GM19452 (cell line): ENCODE measurements around the gene SARS1.

Source experiments
- ATAC-seq: cut with Tn5 transposase; IDR thresholded peaks from one replicate; pipeline ENCODE4 v1.9.1; 2021; ENCODE audit not compliant: unreplicated experiment

The SARS1 gene

DNA sequence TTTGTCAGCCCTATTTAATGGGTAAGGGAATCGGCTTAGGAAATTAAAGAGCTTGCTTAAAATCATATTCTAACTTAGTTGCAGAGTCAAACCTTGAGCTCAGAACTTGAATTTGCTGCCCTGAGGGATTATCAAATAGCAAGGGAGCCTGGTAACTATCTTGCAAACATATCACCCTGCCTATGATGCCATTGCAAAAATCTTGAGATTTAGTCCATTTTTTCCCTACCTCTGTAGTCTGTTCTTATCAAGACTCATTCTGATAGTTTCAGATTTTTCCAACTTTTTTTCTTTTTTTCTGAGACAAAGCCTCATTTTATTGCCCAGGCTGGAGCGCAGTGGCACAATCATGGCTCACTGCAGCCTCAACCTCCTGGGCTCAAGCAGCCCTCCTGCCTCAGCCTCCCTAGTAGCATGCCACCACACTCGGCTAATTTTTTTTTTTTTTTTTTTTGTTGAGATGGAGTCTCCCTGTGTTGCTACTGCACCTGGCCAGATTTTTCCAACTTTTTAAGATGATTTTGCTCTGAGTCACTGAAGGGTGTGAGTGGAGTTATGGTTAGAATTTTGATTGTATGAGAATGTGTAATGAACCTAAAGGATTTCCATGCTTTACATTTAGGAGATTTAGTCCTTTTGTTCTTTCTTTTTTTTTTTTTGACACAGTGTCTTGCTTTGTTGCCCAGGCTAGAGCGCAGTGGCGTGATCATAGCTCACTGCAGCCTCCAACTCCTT is 12.2 kb downstream of the SARS1 start:
- ATAC-seq = no peak

DNA sequence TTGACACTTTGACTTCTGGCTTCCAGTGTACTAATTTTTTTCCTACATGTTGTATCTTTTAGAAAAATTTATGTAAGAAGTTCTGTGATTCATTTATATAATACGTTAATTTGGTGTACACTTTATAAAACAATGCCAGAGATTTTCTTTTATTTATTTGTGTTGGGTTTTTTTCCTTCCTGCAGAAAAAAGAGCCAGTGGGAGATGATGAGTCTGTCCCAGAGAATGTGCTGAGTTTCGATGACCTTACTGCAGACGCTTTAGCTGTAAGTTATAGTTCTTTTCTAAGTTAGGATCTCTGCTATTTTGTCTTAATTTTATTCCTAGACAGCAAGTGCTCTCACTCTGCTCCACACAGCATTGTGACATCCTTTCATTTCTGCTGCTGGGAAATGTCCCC is 14.4 kb downstream of the SARS1 start:
- ATAC-seq = no peak

DNA sequence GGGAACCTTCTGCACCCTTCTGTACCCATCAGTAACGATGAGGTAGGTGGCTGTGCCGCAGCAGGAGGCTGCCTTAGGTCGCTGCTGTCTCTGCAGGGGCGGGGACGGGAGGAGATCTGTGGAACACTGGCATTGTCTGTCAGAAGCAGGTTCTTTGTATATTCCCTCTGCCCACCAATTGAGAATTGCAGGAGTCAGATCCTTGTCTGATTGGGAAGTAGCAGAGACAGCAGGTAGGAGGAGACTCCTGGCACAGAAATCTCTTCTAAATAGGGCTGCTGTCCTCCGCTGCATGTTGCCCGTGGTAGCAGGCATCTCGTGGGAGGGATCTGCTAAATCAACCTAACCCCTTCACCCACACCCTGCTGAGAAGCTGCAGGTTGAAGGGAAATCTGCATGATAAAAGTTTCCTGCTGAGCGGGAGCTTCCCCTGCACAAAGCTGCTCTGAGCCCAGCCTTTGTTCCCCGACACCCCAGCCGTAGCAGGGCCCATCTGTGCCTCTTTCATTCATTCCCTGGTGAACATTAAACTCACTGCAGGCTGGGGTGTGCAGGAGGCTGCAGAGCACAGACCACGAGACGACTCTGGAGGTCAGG is 15.9 kb downstream of the SARS1 start:
- ATAC-seq = no peak

DNA sequence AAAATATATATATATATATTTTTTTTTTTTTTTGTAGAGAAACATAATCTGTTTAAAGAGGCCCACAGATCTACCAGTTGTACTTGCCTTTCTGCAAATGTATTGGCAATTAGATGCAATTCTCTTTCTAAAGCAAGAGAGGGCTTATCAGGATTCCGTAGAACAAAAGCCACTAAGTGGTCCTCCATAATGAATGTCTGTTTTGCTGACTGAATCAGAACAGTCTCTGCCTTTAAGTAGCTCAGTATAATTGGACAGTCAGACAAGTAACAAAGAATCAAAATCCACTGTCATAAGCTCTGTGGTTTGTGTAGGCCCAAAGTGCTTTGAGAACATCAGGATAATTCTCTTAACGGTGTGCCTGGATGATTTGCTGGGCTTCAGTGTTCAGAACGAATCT is 17.3 kb downstream of the SARS1 start:
- no peak for ATAC-seq

DNA sequence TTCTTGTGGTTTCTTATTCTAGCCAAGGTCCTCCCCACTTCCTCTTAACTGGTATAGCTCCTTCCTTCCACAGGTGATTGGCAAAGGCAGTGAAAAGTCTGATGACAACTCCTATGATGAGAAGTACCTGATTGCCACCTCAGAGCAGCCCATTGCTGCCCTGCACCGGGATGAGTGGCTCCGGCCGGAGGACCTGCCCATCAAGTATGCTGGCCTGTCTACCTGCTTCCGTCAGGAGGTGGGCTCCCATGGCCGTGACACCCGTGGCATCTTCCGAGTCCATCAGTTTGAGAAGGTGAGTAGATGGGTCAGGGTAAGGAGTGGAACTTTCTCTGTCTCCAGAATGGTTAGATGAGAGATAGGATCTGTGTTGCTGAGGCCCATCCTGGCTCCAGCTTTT is 21.4 kb downstream of the SARS1 start:
- ATAC-seq = no peak

DNA sequence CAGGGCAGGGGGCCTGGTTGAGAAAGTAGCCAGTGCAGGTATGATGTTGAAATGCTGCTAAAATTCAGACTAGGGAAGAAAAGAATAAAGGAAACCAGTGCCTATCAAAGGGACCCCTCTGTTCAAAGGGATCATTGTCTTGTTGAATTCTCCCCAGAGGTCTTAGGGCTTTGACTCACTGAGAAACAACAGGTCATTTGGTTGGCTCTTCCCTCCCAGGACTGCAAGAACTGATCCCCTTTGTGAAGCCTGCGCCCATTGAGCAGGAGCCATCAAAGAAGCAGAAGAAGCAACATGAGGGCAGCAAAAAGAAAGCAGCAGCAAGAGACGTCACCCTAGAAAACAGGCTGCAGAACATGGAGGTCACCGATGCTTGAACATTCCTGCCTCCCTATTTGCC is 23.8 kb downstream of the SARS1 start:
- no peak for ATAC-seq

DNA sequence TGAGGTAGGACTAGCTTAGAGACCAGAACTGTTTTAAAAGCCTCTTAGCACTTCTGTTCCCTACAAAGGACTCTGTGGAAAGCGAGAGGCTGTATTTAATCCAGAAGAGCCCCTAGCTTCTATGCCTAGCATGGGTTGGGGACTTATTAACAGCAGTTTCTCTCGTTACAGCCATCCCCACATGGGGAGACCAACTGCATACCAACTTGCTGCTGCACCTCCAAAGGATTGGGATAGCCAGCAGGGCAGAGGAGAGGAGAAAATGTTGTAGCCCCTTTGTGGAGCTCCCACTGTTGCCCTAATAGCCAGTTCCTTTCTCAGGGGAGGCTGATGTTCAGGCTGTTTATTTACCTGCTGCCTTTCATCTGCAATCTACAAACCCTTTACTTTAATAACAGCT is 24.7 kb downstream of the SARS1 start:
- ATAC-seq = no peak

DNA sequence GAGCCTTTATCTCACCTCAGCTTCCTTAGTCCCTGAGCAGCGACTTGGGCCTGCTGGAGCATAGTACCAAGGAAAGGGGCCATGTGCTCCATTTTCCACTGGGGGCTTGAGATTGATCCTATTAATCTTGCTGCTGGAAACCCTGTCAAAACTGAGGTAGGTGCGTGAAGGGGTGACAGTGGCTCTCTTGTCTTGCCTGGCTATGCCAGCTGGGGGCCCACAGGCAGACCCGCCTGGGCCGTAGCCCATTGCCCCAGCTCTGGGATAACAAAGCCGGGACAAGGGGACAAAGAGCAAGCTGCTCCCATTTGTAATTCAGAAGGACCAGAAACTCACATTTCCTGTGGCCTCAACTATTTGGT is 25.3 kb downstream of the SARS1 start:
- ATAC-seq = no peak

DNA sequence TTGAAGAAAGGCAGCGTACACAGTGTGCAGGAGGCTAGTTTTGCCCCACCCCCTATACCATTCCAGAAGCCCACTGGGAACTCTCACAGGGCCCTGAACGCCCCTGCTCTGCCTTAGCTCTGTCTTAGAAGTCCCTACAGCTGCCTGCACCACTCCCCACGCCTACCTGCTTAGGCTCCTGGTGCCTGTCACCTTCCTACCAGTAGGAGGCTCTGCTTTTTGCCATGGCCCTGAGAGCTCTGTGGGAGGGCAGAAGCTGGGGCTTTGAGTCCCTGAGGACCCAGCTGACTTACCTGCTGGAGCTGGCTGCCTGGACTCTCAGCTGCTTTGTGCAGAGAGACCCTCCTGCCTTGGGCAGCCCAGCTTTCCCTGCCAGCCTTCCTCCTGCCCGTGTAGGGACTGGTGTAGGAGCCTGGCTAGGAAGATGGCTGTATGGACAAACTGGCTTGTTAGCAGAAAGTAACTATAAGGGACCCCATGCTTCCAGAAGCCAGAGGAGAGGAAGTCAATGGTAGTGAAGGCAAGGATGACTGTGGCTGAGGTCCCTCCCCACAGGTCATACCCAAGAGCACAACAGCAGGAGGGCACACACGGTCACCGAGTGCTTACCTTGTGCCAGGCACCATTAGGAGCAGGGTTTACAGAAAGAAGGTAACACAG is 25.8 kb downstream of the SARS1 start:
- ATAC-seq = peak; percentile 79

DNA sequence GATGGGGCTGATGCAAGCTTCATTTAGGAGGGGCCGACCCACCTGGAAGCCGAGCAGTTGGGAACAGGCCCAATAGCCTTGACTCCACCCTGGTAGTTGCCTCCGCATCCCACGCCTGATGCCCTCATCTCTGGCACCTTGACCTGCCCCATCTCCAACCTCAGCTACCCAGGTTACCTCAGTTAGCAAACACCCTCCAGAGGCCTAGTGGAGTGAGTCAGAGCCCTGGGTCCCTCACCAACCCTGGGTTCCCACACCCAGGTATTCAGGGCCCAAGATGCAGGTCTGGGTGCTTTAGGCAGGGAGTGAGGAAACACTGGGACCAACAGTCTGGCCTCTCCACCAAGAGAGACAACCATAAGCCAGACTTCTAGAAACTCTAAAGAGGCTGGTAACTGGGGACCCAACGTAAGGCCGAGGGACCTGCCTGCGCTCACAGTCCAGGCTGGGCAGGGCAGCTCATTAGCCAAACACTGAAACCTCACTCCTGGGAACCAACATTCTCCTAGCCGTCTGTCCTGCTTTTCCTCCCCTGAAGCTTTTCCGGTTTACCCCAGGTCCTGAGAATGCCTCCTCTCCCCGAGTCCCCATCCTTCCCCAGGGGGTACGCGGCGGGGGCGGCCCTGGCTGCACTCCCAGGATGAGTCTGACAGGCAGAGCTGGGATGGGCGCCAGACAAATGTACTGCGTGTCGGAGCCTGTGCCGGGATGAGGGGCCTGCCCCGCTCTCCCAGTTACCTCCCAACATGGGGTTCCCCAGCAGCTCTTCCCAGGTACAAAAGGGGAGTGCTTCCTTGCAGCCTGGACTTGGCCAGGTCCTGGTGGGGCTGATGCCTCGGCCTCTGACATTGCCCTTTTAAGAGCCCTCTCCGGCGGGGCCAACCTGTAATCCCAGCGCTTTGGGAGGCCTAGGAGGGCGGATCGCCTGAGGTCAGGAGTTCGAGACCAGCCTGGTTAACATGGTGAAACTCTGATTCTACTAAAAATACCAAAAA is 26.7 kb downstream of the SARS1 start:
- no peak for ATAC-seq

DNA sequence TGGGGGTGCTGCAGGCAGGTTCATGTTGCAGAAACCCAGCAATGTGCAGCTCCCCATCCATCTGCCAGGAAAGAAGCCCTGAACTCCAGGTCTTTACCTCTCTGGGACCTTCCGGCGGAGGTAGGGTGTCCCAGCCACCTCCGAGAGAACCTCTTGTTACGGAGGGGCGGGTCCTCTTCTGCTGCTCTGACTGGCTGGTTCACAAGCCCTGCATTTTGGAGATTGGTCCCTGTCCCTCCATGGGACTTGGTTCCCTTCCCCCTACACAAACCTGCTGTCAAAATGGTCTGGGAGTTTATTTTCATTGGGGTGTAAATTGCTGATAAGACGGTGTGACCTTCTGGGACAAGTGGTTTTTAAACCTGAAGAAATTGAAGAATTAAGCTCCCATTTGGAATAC is 27.6 kb downstream of the SARS1 start:
- ATAC-seq = no peak

DNA sequence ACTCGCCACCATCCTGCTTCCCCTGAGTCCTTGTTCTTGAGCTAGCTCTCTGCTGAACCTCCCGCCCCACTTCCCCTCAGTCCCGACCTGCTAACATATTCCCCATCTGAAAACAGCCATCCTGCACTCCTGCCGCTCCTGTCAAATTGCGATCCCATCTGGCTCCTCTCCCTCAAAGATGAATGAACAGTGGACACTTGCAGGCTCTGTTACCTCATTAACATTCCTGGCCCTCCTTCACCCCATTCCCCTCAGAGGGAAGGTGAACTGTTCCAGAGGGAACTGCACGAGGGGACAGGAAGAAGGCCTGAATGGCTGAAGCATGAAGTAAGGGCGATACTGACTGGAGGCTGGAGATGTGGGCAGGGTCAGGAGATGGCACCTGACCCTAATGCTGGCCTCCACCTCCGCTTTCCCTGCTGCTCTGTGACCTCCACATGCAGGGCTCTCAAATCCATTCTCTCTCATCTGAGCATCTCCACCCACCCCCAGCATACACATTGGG is 28.2 kb downstream of the SARS1 start:
- ATAC-seq = no peak

DNA sequence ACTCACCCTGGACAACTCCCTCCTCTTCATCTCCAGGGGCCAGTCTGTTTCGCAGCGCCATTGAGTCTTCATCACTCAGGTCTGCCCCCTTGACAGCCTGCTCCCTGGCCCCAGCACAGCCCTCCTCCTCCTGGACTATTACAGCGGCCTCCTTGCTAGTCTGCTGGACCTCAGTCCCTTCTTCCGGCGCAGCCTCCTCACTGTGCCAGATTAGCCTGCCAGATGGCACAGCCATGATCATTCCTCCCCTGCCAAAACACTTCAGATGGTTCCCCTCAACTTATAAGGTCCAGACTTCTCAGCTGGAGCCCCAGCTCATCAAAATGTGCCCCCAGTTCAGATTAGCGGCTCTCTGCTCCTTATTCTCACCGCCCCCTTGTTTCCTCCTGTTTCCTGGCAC is 28.7 kb downstream of the SARS1 start:
- no peak for ATAC-seq

DNA sequence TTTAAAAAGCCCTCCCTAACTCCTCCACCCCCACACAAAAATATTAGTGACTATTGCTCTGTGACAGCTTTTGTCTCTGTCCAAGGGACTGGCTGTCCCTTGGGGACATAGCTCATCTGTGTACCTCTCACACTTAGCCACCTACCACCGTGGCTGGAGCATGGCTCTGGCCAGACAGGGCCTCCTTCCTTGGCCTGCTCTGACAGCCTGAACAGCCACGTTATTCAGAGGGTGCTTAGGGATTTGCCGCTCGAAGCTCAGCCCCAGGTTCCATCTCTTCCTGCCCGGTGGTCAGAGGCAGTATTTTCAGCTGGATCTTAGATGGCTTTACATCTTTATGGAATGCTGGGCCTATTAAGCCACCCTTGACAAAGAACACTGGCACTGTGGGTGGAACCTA is 29.5 kb downstream of the SARS1 start:
- no peak for ATAC-seq

DNA sequence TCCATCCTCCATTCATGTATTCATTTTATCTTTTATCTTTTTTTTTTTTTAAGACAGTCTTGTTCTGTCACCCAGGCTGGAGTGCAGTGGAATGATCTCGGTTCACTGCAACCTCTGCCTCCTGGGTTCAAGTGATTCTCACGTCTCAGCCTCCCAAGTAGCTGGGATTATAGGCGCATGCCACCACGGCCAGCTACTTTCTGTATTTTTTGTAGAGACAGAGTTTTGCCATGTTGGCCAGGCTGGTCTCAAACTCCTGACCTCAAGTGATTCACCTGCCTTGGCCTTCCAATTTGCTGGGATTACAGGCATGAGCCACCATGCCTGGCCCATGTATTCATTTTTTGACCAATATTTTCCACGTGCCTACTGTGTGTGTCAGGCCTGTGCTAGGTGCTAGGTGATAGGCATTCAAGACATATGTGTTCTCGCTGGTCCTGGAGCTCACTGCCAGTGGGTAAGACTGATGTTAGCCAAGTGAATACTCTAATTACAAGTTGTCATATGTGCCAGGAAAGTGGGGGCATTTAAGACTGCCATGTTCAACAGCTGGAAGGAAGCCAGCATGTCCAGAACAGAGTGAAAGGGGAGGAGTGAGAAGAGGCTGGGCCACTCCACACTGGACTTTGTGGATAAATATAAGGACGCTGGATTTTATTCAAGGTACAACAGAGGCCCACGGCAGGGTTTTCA is 30.3 kb downstream of the SARS1 start:
- no peak for ATAC-seq

DNA sequence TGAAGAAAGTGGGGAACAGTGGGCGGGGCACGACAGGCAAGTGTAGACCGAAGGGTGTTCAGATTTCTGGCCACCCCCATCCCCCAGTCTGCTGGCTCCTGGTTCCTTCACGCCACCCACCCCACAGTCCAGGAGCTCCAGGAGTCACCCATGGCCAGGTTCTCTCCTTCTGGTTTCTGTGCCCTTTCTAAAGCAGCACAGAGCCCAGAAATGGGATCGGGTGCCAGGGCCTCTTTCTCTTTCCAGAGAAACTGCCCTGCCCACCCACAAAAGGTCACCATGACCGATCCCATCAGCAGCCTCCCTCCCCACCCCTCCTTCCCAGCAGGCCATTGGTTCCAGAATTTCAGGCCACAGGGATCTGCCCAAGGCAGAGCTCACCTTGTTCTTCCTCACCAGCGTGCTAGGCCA is 32.4 kb downstream of the SARS1 start:
- ATAC-seq = no peak

DNA sequence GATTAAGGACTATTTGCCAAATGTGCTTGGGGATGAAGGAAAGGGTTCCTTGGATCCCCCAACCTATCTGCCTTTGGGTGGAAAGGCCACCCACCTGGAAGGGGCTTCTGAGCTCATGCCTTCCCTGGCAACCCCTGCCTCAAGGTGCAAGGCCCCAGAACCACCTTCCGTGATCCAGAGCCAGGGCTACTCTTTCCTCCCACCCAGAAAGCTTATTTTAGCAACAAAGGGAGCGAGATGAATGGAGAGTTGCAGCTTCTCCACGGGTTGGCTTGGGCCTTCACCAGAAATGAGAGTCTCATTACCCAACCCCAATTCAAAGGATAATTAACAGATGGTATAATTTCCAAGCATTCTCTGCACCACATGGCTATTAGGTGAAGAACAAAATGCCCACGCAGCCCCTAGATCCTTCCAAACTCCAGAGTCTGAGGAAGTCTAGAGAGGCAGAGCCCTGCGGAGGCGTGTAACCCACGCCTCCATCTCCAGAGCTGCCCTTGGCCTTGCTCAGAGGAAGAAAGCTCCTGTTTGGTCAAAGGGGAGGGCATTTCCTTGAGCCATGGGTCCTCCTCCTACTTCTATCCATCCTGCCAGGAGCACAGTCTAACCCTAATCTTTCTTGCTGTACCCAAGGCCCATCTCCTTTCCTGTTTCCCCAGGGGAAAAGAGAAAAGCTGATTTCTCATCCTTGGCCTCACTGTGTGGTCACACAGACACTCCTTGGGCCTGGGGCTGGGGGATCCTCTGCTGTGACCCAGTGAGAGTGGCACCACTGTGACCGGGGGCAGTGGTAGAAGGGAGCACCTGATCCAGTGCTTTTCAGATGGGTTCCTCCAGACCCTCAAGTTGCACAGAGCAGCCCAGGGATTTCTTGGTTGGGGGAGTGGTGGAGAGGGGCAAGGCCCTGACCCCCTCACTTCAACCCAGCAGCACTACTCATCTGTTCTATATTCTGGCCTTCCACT is 34.0 kb downstream of the SARS1 start:
- no peak for ATAC-seq

DNA sequence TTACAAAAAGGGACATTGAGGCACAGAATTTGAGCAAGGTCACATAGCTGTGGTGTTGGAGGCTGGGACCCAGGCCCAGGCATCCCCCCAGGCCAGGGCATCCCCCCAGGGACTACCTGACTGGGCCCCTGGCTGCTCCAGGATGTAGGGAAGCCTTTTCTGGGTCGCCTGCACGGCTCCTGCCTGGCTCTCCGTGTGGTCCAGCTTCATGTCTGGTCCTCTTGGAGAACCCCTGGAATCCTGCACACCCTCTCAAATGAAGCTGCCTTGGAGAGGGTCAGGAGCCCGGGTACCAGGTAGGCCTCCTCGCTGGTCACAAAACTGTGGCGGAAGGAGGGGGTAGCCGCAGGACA is 34.7 kb downstream of the SARS1 start:
- ATAC-seq = no peak

DNA sequence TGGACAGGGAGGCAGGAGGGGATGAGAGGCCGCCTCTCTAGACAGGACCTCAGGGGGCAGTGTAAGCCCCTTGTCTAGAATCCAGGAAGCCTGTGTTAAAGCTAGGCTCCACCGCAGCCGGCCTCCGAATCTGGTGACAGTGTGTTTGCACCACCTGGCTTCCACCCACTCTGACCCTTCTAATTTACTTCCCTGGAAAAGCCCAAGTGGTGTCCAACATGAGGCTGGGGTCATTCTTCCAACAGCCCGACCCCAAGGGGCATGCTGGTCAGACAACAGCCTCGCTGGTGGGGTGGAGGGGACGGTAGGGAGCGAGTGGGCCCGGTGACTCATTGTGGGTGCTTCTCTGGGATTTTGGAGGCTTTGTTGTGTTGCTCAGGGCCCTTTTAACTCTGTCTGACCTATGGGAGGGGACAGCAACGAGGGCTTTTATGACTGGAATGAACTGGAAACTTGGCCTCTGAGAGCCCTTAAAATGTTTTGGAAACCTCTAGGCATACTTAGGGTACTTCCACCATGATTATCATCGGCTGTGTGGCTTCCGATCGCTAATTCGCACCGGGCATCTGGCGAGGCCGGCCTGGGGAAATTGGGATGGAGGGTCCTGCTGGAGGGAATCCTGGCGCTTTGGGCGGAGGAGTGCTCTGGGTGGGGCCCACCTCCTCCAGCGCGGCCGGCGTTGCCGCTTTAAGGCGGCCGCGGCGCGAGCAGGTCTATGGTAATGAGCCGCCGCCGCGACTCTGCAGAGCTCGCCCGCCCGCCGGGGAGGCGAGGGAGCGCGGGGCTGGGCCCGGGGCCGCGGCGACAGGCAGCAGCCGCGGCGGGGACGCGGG is 35.3 kb downstream of the SARS1 start, which contains the start of gene CELSR2:
CELSR2 (plus strand) TSS at position 743 of the 833 bp plus-strand sequence. CDS start 541 bp downstream, outside the sequence.
- peak; percentile 87 for ATAC-seq
